Right lobe of liver (tissue), 6 donors: Measurements from ENCODE around the gene LAG3. TPM values are rescaled to one million over a fixed set of nuclear protein-coding genes. Genes with fewer than 3 reads are reported as not detected.

Source experiments
- ATAC-seq, 4 donors: fragments of 200-7000 bp; cut with Tn5 transposase; one replicate each; pipeline ENCODE4 v1.9.1; 2020; ENCODE audit warnings: mild to moderate bottlenecking in 4 of 4, moderate library complexity in 4 of 4
- DNase-seq, 3 donors: peaks; one replicate each; pipeline ENCODE4 v3.0.0-alpha.2; 2020
- H3K27ac ChIP-seq, 3 donors: fragments of 200-600 bp; one replicate each; pipeline ENCODE4 v1.8.0; 2022
- H3K27me3 ChIP-seq, 2 donors: fragments of 200-600 bp; one replicate each; pipeline ENCODE4 v1.8.0; 2022
- H3K36me3 ChIP-seq, 4 donors: fragments of 200-600 bp; sonication (generic) in 1 of 4; one replicate each; pipeline versions ENCODE4 v1.5.1 to v1.8.0; 2017 to 2022; ENCODE audit warnings: control low read depth in 1 of 4
- H3K4me1 ChIP-seq, 4 donors: fragments of 200-600 bp; sonication (generic) in 1 of 4; one replicate each; pipeline versions ENCODE4 v1.5.1 to v1.8.0; 2017 to 2022; ENCODE audit warnings: control low read depth in 1 of 4
- H3K4me3 ChIP-seq, 3 donors: fragments of 200-600 bp; one replicate each; pipeline ENCODE4 v1.8.0; 2022
- H3K9me3 ChIP-seq, 4 donors: fragments of 200-600 bp; sonication (generic) in 1 of 4; one replicate each; pipeline versions ENCODE4 v1.5.1 to v1.8.0; 2017 to 2022; ENCODE audit warnings: control low read depth in 1 of 4
- CTCF ChIP-seq, 4 donors: fragments of 200-600 bp in 3 of 4; fragments of 450-650 bp in 1 of 4; IDR thresholded peaks; one replicate each; pipeline versions ENCODE4 v1.5.1 to v1.8.0; 2016 to 2022; ENCODE audit warnings: antibody characterized with exemption in 4 of 4, mild to moderate bottlenecking in 2 of 4
- POLR2A ChIP-seq: fragments of 450-650 bp; IDR thresholded peaks from one replicate; pipeline ENCODE4 v1.6.1; 2017; ENCODE audit warnings: antibody characterized with exemption, mild to moderate bottlenecking
- WGBS: methylation state at CpG from one replicate; pipeline ENCODE4 v1.1.6; 2018; ENCODE audit warnings: low coverage, low lambda C conversion rate; ENCODE audit not compliant: insufficient coverage; ENCODE audit errors: missing lambda C conversion rate; 5-methylcytosine and 5-hydroxymethylcytosine counted together
- intact Hi-C, 2 donors: fragments of 100-400 bp; cut with DNase I; formaldehyde crosslinking; loops; one replicate each; pipeline versions ENCODE4 v1.11.2 to v1.14.1; 2022
- total RNA-seq, 6 experiments: library from RNA; depleted of rRNA in 2 of 6; stranded (reverse); fragments of >200 nt in 2 of 6; fragmentation: NEBNext Ultra II Directional in 3 of 6; extraction: Animal tissue kit (Norgen Biotek cat#: 25700) in 3 of 6; gene quantifications; one replicate each; pipeline versions ENCODE4 v1.1.0 to v1.2.4, GENCODE V29; 2016 to 2023
- donor health status: DM: no; HTN: yes; CAD: no.
- donor health status: DM: no; HTN: no; CAD: no.
- donor health status: DM: no; HTN: no; CAD: no.
- donor health status: DM: no; HTN: yes; CAD: no.
- donor health status: DM: no; HTN: yes; CAD: no.

The LAG3 gene
- total RNA-seq, 6 experiments from 2014 or later: 0.18 to 2.3 (median 1.4) TPM

- H3K4me1 ChIP-seq: peaks cover 0 to 52% (median 26%) of the 10 kb centered on the region in 4 donors
- no peaks in the 10 kb centered on the region for H3K9me3 ChIP-seq
- ATAC-seq (peak; percentile 62 to 79 (median 72)), DNase-seq (peak; percentile 85 to 91 (median 88))
- no peaks in the 10 kb centered on the region for H3K36me3 ChIP-seq
- H3K27ac ChIP-seq: peak overlapping the region; percentile 52 to 75 (median 62)
- TF ChIP-seq CTCF (IDR thresholded peaks at IDR 0.05) (no peak), POLR2A (no peak)
- 26% methylated on average over 4 of the region's 6 CpGs for WGBS
- H3K27me3 ChIP-seq: no peaks in the 10 kb centered on the region
- H3K4me3 ChIP-seq: no peak overlapping the region
- intact Hi-C loops: no loop called here
Measured at GRCh38 chr12:6779708-6780432, 7.5 kb downstream of the LAG3 start.

- intact Hi-C loops: no loop called here
- DNase-seq (no peak), ATAC-seq (no peak)
- no peaks in the 10 kb centered on the region for H3K9me3 ChIP-seq
- 65% methylated on average over 4 of the region's 6 CpGs for WGBS
- no peak overlapping the region for H3K4me3 ChIP-seq
- H3K27me3 ChIP-seq: no peaks in the 10 kb centered on the region
- TF ChIP-seq POLR2A (no peak), CTCF (IDR thresholded peaks at IDR 0.05) (no peak)
- no peaks in the 10 kb centered on the region for H3K36me3 ChIP-seq
- peaks cover 0 to 45% (median 21%) of the 10 kb centered on the region in 4 donors for H3K4me1 ChIP-seq
- H3K27ac ChIP-seq: peak overlapping the region in 2 of 3 donors; percentile 52 to 62
Measured at GRCh38 chr12:6780573-6780972, 8.3 kb downstream of the LAG3 start.

GRCh38 chr12:6782119-6782518, 9.8 kb downstream of the LAG3 start:
- no peaks in the 10 kb centered on the region for H3K27me3 ChIP-seq
- ATAC-seq (no peak), DNase-seq (no peak)
- H3K36me3 ChIP-seq: no peaks in the 10 kb centered on the region
- WGBS: 82% methylated on average over 4 of the region's 6 CpGs
- H3K4me3 ChIP-seq: no peak overlapping the region
- no peaks in the 10 kb centered on the region for H3K9me3 ChIP-seq
- intact Hi-C loops: no loop called here
- peaks cover 0 to 29% (median 14%) of the 10 kb centered on the region in 4 donors for H3K4me1 ChIP-seq
- no peak for TF ChIP-seq POLR2A
- no peak overlapping the region for H3K27ac ChIP-seq

- H3K36me3 ChIP-seq: no peaks in the 10 kb centered on the region
- intact Hi-C loops: no loop called here
- TF ChIP-seq POLR2A: no peak
- no peak for TF ChIP-seq CTCF (IDR thresholded peaks at IDR 0.05)
- ATAC-seq (no peak), DNase-seq (no peak)
- 64% methylated on average over 2 of the region's 10 CpGs for WGBS
- no peaks in the 10 kb centered on the region for H3K27me3 ChIP-seq
- H3K27ac ChIP-seq: no peak overlapping the region
- H3K4me3 ChIP-seq: no peak overlapping the region
- no peaks in the 10 kb centered on the region for H3K9me3 ChIP-seq
- H3K4me1 ChIP-seq: peaks cover 0 to 20% (median 10%) of the 10 kb centered on the region in 4 donors
Measured at GRCh38 chr12:6782850-6783566, 10.7 kb downstream of the LAG3 start.

- Histone ChIP-seq H3K9me3 (no peaks in the 10 kb centered on the region), H3K27ac (no peak overlapping the region), H3K36me3 (no peaks in the 10 kb centered on the region), H3K4me1 (peaks cover 0 to 15% (median 8%) of the 10 kb centered on the region in 4 donors), H3K27me3 (no peaks in the 10 kb centered on the region), H3K4me3 (no peak overlapping the region)
- DNase-seq: no peak
- TF ChIP-seq CTCF (IDR thresholded peaks at IDR 0.05) (no peak), POLR2A (no peak)
- WGBS: 86% methylated on average over 5 of the region's 9 CpGs
- intact Hi-C loops: no loop called here
- no peak for ATAC-seq
Measured at GRCh38 chr12:6783828-6784227, 11.5 kb downstream of the LAG3 start.
